K562 (cell line): ENCODE results near the gene APBA2. TPM values are rescaled to one million over a fixed set of nuclear protein-coding genes. Genes with fewer than 3 reads are reported as not detected.
A peak's percentile ranks its signal among the peaks of the same experiment; 100 is the strongest.

Experiments used
- ARNT ChIP-seq, 2 experiments: fragments of 450-650 bp; IDR thresholded peaks; 2 replicates each; pipeline ENCODE4 v1.6.1; 2016; ENCODE audit warnings: mild to moderate bottlenecking in 1 of 2
- ATF3 ChIP-seq, 2 experiments: fragments of 450-650 bp in 1 of 2; sonication (generic) in 1 of 2; formaldehyde crosslinking in 1 of 2; IDR thresholded peaks in 1 of 2; conservative IDR thresholded peaks in 1 of 2; 2 replicates each; pipeline versions ENCODE4 v1.6.1 to v1.8.1; 2016 to 2023; ENCODE audit warnings: mild to moderate bottlenecking in 2 of 2, moderate library complexity in 2 of 2, inconsistent platforms in 1 of 2, missing genetic modification reagents in 1 of 2
- CBX2 ChIP-seq: fragments of 200-600 bp; sonication (generic); IDR thresholded peaks from one replicate; pipeline ENCODE4 v1.6.1; 2012; ENCODE audit warnings: mild to moderate bottlenecking, low read length, inconsistent platforms; ENCODE audit not compliant: insufficient read depth, poor library complexity, severe bottlenecking
- CC2D1A ChIP-seq: fragments of 450-650 bp; IDR thresholded peaks from 2 replicates; pipeline ENCODE4 v1.6.1; 2017; ENCODE audit warnings: mild to moderate bottlenecking
- CCNT2 ChIP-seq: IDR thresholded peaks from 2 replicates; pipeline ENCODE4 v1.6.1; 2011; ENCODE audit warnings: borderline replicate concordance, low read depth, mild to moderate bottlenecking, moderate library complexity, mixed read lengths, low read length; ENCODE audit not compliant: insufficient read length; ENCODE audit errors: extremely low read depth
- ELF4 ChIP-seq: fragments of 450-650 bp; formaldehyde crosslinking; IDR thresholded peaks from 2 replicates; pipeline ENCODE4 v1.4.0; 2022; ENCODE audit warnings: missing genetic modification characterization
- FOXP4 ChIP-seq: sonication (generic); formaldehyde crosslinking; IDR thresholded peaks from 2 replicates; pipeline ENCODE4 v1.8.0; 2022; ENCODE audit warnings: mild to moderate bottlenecking, missing genetic modification reagents, borderline replicate concordance
- GTF2A2 ChIP-seq: IDR thresholded peaks from 2 replicates; pipeline ENCODE4 v1.6.1; 2016; ENCODE audit warnings: mild to moderate bottlenecking, missing genetic modification characterization, missing compliant biosample characterization
- ILF3 ChIP-seq: fragments of 450-650 bp; IDR thresholded peaks from 2 replicates; pipeline ENCODE4 v1.6.1; 2018; ENCODE audit warnings: antibody characterized with exemption, mild to moderate bottlenecking, moderate library complexity, borderline replicate concordance
- MCM7 ChIP-seq, 2 experiments: fragments of 450-650 bp; IDR thresholded peaks; 2 replicates each; pipeline ENCODE4 v1.6.1; 2016 to 2018
- PHB ChIP-seq: fragments of 250-450 bp; sonication (Bioruptor Pico); IDR thresholded peaks from 2 replicates; pipeline ENCODE4 v1.5.0; 2021
- RBM22 ChIP-seq: fragments of 200-400 bp; formaldehyde crosslinking; IDR thresholded peaks from 2 replicates; pipeline ENCODE4 v1.6.1; 2018; ENCODE audit warnings: low read length, low read depth; ENCODE audit not compliant: poor library complexity, severe bottlenecking
- RFX5 ChIP-seq: IDR thresholded peaks from 2 replicates; pipeline ENCODE4 v1.6.1; 2011; ENCODE audit warnings: low read depth, mild to moderate bottlenecking, improper control_type of control experiment, low read length
- STAG1 ChIP-seq: sonication (generic); formaldehyde crosslinking; IDR thresholded peaks from 2 replicates; pipeline ENCODE4 v1.5.0; 2020; ENCODE audit warnings: missing genetic modification reagents, borderline replicate concordance
- THRA ChIP-seq: fragments of 450-650 bp; IDR thresholded peaks from 2 replicates; pipeline ENCODE4 v1.6.1; 2017; ENCODE audit warnings: mild to moderate bottlenecking, moderate library complexity
- TSC22D4 ChIP-seq: fragments of 450-650 bp; IDR thresholded peaks from 2 replicates; pipeline ENCODE4 v1.6.1; 2016; ENCODE audit warnings: missing genetic modification characterization, missing biosample characterization, control low read depth
- XRCC3 ChIP-seq: fragments of 450-650 bp; IDR thresholded peaks from 2 replicates; pipeline ENCODE4 v1.6.1; 2017; ENCODE audit warnings: mild to moderate bottlenecking, moderate library complexity
- ZKSCAN1 ChIP-seq: fragments of 150-350 bp; IDR thresholded peaks from 2 replicates; pipeline ENCODE4 v1.6.1; 2016; ENCODE audit warnings: low read depth, low read length
- ZNF143 ChIP-seq: sonication (generic); formaldehyde crosslinking; IDR thresholded peaks from 2 replicates; pipeline ENCODE4 v1.9.0; 2022; ENCODE audit warnings: mild to moderate bottlenecking, missing genetic modification reagents
- ZNF146 ChIP-seq: IDR thresholded peaks from one replicate; pipeline ENCODE4 v1.6.1; 2018; ENCODE audit warnings: missing compliant biosample characterization; ENCODE audit not compliant: unreplicated experiment
- ZNF175 ChIP-seq: fragments of 200-800 bp; sonication (Bioruptor generic); IDR thresholded peaks from 2 replicates; pipeline ENCODE4 v1.6.1; 2016; ENCODE audit warnings: low read depth, mild to moderate bottlenecking, missing genetic modification characterization, missing compliant biosample characterization
- ZNF696 ChIP-seq: fragments of 250-450 bp; sonication (Bioruptor Pico); conservative IDR thresholded peaks from 2 replicates; pipeline ENCODE4 v1.4.0; 2020; ENCODE audit warnings: mild to moderate bottlenecking, moderate library complexity
- ZNF707 ChIP-seq: fragments of 250-450 bp; sonication (Bioruptor Pico); conservative IDR thresholded peaks from 2 replicates; pipeline ENCODE4 v1.8.0; 2022; ENCODE audit warnings: inconsistent platforms, mild to moderate bottlenecking, moderate library complexity
- ZNF717 ChIP-seq: fragments of 250-450 bp; sonication (Bioruptor Pico); IDR thresholded peaks from 2 replicates; pipeline ENCODE4 v1.5.0; 2021
- polyA plus RNA-seq, 8 experiments: library from polyadenylated mRNA; depleted of rRNA in 4 of 8; stranded (reverse) in 5 of 8; unstranded in 3 of 8; fragments of >200 nt; fragmentation: Nextera tagmentation in 2 of 8; fragmentation: Illumina TruSeq in 1 of 8; extraction: Ambion mirVana in 2 of 8; extraction: Trizol in 1 of 8; gene quantifications; 2 replicates each; pipeline versions ENCODE4 v1.2.1 to v1.2.3, GENCODE V29; 2011 to 2014; ENCODE audit warnings: inconsistent platforms in 1 of 8, missing spikeins in 1 of 8
- total RNA-seq, 7 experiments: library from RNA; depleted of rRNA in 6 of 7; stranded (reverse); fragments of >200 nt in 6 of 7; fragmentation: Illumina TruSeq in 2 of 7; extraction: Trizol in 2 of 7; gene quantifications; 2 replicates each; pipeline versions ENCODE4 v1.2.1 to v1.2.3, GENCODE V29; 2011 to 2021; ENCODE audit warnings: low replicate concordance in 1 of 7

APBA2 gene
- total and polyA plus RNA-seq, 9 of the 15 experiments (the other 6 are each of a cell fraction or from before 2014, with no cell fraction given): 0.24 to 40.9 (median 25.2) TPM

GRCh38 chr15:28904541-28905315 lies 19.0 kb downstream of the APBA2 start (continued):
- TF ChIP-seq GTF2A2 (tag): no peak
- TF ChIP-seq ZNF707 (CRISPR knock-in tag): no peak
- no peak for TF ChIP-seq ZNF143
- no peak for TF ChIP-seq ZNF696 (CRISPR knock-in tag)
- no peak for TF ChIP-seq ILF3
- TF ChIP-seq TSC22D4: no peak
- no peak for TF ChIP-seq STAG1 (CRISPR knock-in tag)
- TF ChIP-seq ZNF717 (CRISPR knock-in tag): no peak
- TF ChIP-seq ZKSCAN1: no peak
- no peak for TF ChIP-seq XRCC3
- TF ChIP-seq THRA: no peak
- TF ChIP-seq RBM22: no peak
- no peak for TF ChIP-seq FOXP4 (CRISPR knock-in tag)
- TF ChIP-seq MCM7 (IDR thresholded peaks at IDR 0.05): no peak
- TF ChIP-seq ARNT (IDR thresholded peaks at IDR 0.05): peak in 1 of 2 experiments; percentile 58; a peak in 1 of 4 replicates
- TF ChIP-seq ATF3 (IDR thresholded peaks at IDR 0.05): no peak
- no peak for TF ChIP-seq ATF3 (CRISPR knock-in tag; conservative IDR thresholded peaks at IDR 0.05)
- no peak for TF ChIP-seq ELF4 (CRISPR knock-in tag)
- no peak for TF ChIP-seq ZNF175
- no peak for TF ChIP-seq CCNT2
- 0 out of 2 replicates have a peak, but pooled peaks have one; percentile 33 for TF ChIP-seq CC2D1A
- no peak for TF ChIP-seq ZNF146
- no peak for TF ChIP-seq RFX5
- TF ChIP-seq CBX2: no peak
- TF ChIP-seq PHB: no peak
